Coronary artery (tissue), 2 donors: ENCODE results near the gene CYGB.

Source experiments
- DNase-seq: peaks from one replicate; pipeline ENCODE4 v3.0.0-alpha.2; 2017; ENCODE audit warnings: low spot score
- H3K27ac ChIP-seq, 2 donors: fragments of 200-600 bp; sonication (generic); one replicate each; pipeline ENCODE4 v1.5.1; 2016 to 2019
- H3K4me3 ChIP-seq: fragments of 200-600 bp; sonication (generic); 2 replicates; pipeline ENCODE4 v1.5.1; 2016; ENCODE audit warnings: mild to moderate bottlenecking, moderate library complexity
- CTCF ChIP-seq: fragments of 200-600 bp; sonication (generic); IDR thresholded peaks from one replicate; pipeline ENCODE4 v1.5.1; 2019; ENCODE audit warnings: antibody characterized with exemption

CYGB gene

DNA sequence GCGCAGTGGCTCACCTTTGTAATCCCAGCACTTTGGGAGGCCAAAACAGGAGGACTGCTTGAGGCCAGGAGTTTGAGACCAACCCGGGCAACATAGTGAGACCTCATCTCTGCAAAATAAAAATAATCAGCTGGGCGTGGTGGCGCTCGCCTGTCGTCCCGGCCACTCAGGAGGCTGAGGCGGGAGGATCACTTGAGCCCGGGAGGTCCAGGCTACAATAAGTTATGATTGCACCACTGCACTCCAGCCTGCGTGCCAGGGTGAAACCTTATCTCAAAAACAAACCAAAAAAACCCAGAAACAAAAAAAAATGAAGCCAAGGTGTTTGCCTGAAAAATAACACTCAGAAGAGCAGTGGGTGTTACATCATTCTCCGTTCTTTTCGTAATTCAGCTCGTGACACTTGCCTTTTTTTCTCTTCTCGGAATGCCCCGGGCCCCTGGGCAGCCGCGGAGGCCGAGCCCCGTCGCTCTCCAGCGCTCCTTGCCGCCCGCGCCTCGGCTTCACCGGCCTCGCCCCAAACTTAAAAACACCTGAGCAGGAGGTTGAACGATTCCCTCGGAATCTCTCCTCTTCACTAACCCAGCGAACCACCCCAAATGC, 19.4 kb upstream of the CYGB start:
- DNase-seq = no peak
- peak overlapping the region; percentile 61 to 82 for H3K27ac ChIP-seq
- no peak for TF ChIP-seq CTCF
- H3K4me3 ChIP-seq = peak overlapping the region; percentile 80

- H3K4me3 ChIP-seq = no peak overlapping the region
- no peak for TF ChIP-seq CTCF
- no peak overlapping the region for H3K27ac ChIP-seq
- DNase-seq = no peak
These were observed 16.6 kb upstream of the CYGB start for GRCh38 chr17:76554131-76554530.

DNA sequence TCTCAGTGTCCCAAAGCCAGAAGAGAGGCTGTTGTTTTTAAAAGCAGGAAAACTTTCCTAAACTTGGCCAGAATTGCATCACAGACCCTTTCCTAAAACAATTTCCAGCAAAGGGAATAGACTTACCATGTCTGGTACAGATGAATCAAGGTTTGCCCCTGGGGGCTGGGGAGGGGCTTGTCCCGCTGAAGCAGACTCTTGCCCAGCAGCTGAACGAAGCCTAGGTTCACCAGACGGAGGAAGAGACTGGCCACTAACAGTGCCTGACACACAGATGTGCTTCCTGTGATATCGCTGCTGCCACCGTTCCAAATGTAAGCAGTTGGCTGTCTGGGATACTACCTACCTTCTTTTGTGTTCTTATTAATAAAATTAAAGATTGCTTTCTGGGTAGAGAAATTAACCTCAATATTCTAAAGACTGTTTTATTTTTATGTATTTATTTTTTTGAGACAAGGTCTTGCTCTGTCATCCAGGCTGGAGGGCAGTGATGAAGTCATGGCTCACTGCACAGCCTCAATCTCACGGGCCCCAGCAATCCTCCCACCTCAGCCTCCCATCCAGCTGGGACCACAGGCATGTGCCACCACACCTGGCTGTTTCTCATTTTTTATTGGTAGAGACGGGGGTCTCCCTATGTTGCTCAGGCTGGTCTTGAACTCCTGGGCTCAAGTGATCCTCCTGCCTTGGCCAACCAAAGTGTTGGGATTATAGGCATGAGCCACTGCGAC, 15.8 kb upstream of the CYGB start:
- no peak for DNase-seq
- Histone ChIP-seq H3K27ac (no peak overlapping the region), H3K4me3 (no peak overlapping the region)
- TF ChIP-seq CTCF = no peak

GRCh38 chr17:76551685-76552084, 14.2 kb upstream of the CYGB start:
- Histone ChIP-seq H3K27ac (no peak overlapping the region), H3K4me3 (no peak overlapping the region)
- TF ChIP-seq CTCF = no peak
- no peak for DNase-seq

- DNase-seq = no peak
- Histone ChIP-seq H3K27ac (no peak overlapping the region), H3K4me3 (no peak overlapping the region)
- no peak for TF ChIP-seq CTCF
These were observed 13.5 kb upstream of the CYGB start for GRCh38 chr17:76550712-76551615.

DNA sequence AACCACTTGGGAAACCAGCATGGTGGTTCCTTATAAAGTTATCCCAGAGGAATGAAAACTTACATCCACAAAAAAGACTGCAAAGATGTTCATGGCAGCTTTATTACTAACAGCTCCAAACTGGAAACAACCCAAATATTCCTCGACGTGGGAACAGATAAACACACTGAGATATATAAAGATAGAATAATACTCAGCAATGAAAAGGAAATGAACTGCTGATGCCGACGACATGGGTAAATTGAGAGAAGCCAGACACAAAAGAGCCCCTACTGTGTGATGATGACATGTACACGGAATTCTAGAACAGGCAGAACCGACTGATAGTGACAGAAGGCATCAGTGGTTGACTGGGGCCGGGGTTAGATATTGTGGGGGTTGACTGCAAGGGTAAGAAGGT, 12.0 kb upstream of the CYGB start:
- TF ChIP-seq CTCF = no peak
- no peak overlapping the region for H3K4me3 ChIP-seq
- no peak for DNase-seq
- H3K27ac ChIP-seq = no peak overlapping the region
